CD8-positive, alpha-beta memory T cell (primary cell): ENCODE measurements around the gene ZNF853. TPM values are rescaled to one million over a fixed set of nuclear protein-coding genes. Genes with fewer than 3 reads are reported as not detected.

Source experiments
- CTCF ChIA-PET: fragments of 350-600 bp; sonication (Branson Sonifier 250); formaldehyde crosslinking; loops from one replicate; lab custom pipeline; 2021; ENCODE audit warnings: antibody characterized with exemption; lab: Charles Lee
- POLR2A ChIA-PET: fragments of 350-600 bp; sonication (Branson Sonifier 250); formaldehyde crosslinking; loops from one replicate; lab custom pipeline; 2021; ENCODE audit warnings: antibody characterized with exemption; lab: Charles Lee
- DNase-seq, 5 donors: peaks; one replicate each; pipeline versions ENCODE4 v3.0.0 to v3.0.0-alpha.2; 2020 to 2022; ENCODE audit warnings: mixed read lengths in 1 of 5
- H3K27ac ChIP-seq: one replicate; pipeline ENCODE4 v1.7.0; 2013; ENCODE audit warnings: low read depth, mild to moderate bottlenecking, low read length, moderate library complexity
- H3K27me3 ChIP-seq: 2 replicates; pipeline ENCODE4 v1.7.0; 2013; ENCODE audit warnings: low read length, mild to moderate bottlenecking; ENCODE audit not compliant: insufficient read depth, poor library complexity, severe bottlenecking
- H3K36me3 ChIP-seq: 2 replicates; pipeline ENCODE4 v1.7.0; 2013; ENCODE audit warnings: mild to moderate bottlenecking, low read length, moderate library complexity; ENCODE audit not compliant: insufficient read depth
- H3K4me1 ChIP-seq: 2 replicates; pipeline ENCODE4 v1.7.0; 2013; ENCODE audit warnings: mild to moderate bottlenecking, low read length, moderate library complexity; ENCODE audit not compliant: insufficient read depth
- H3K4me3 ChIP-seq: 2 replicates; pipeline ENCODE4 v1.7.0; 2013; ENCODE audit warnings: mild to moderate bottlenecking, low read length
- H3K9me3 ChIP-seq: 2 replicates; pipeline ENCODE4 v1.7.0; 2013; ENCODE audit warnings: mild to moderate bottlenecking, low read length
- H3K27ac Mint-ChIP-seq, 8 donors: one replicate each; pipeline ENCODE4 v1.8.0; 2020 to 2021; ENCODE audit warnings: mixed read lengths in 8 of 8, mild to moderate bottlenecking in 6 of 8, inconsistent platforms in 3 of 8, moderate library complexity in 3 of 8
- H3K27me3 Mint-ChIP-seq, 2 donors: one replicate each; pipeline ENCODE4 v1.8.0; 2020 to 2021; ENCODE audit warnings: mixed read lengths in 2 of 2, mild to moderate bottlenecking in 1 of 2, moderate library complexity in 1 of 2
- H3K36me3 Mint-ChIP-seq, 3 donors: one replicate each; pipeline ENCODE4 v1.8.0; 2020 to 2021; ENCODE audit warnings: mixed read lengths in 3 of 3, inconsistent platforms in 1 of 3, mild to moderate bottlenecking in 1 of 3
- H3K4me1 Mint-ChIP-seq, 3 donors: one replicate each; pipeline ENCODE4 v1.8.0; 2020 to 2021; ENCODE audit warnings: mixed read lengths in 3 of 3, inconsistent platforms in 1 of 3, mild to moderate bottlenecking in 1 of 3
- H3K4me3 Mint-ChIP-seq, 7 donors: one replicate each; pipeline ENCODE4 v1.8.0; 2020 to 2021; ENCODE audit warnings: mixed read lengths in 7 of 7, mild to moderate bottlenecking in 6 of 7, moderate library complexity in 4 of 7, inconsistent platforms in 2 of 7
- H3K9me3 Mint-ChIP-seq, 5 donors: one replicate each; pipeline ENCODE4 v1.8.0; 2020 to 2022; ENCODE audit warnings: mixed read lengths in 5 of 5, mild to moderate bottlenecking in 3 of 5, moderate library complexity in 2 of 5, inconsistent platforms in 1 of 5
- polyA plus RNA-seq: library from polyadenylated mRNA; unstranded; fragments of 300-500 nt; fragmentation: Illumina TruSeq; gene quantifications from one replicate; pipeline ENCODE4 v1.2.3, GENCODE V29; 2021
- total RNA-seq, 2 experiments: library from RNA; stranded (reverse); gene quantifications; one replicate each; pipeline ENCODE4 v1.2.3, GENCODE V29; 2021

ZNF853 gene
- 1 to 10 TPM; 3.5 to 4.5 TPM for total RNA-seq
- polyA plus RNA-seq: 11.2 TPM

DNA sequence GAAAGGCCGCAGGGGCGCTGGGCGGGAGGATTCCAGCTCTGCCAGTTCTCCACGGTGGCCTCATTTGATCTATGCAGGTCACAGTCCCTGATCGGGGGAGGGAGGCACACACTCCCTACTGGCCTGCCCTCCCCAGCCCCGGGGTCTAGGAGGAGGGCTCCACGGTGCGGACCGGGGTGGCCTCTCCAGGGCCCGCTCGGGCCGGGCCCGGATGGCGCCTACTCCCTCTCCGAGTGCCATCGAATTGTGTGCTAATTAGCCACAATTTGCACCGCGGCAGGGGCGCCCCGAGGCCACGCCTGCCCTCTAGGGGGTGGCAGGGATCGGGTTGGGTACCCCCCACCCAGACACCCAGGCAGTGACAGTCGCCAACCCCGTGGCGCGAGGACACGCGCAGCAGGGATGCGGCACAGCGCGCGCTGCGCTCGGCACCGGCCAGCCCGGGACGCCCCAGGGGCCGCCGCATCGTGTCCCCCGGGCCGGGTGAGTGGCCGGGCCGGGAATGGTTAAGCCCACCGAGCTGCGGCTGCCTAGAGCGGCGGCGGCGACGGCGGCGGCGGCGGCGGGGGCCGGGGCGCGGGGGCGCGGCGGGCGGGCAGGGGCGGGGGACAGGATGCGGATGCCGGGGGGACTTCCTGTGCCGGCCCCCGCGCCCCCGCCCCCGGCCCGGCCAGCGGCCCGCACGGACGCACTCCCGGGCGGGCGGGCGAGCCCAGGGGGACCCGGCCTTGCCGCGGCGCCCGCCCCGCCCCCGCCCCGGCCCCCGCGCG lies at the start of gene ZNF853:
ZNF853 (plus strand) TSS at position 658 of the 770 bp plus-strand sequence. CDS start 565 bp downstream, outside the sequence.
- Mint-ChIP-seq H3K27ac (peak within 1 kb of the TSS; percentile 42 to 96 (median 81)), H3K36me3 (peaks cover 0 to 14% (median 3%) of the 10 kb centered on the region in 3 donors), H3K4me3 (peak within 1 kb of the TSS; percentile 78 to 88 (median 84)), H3K4me1 (peaks cover 14 to 40% (median 20%) of the 10 kb centered on the region in 3 donors), H3K27me3 (peaks cover 0 to 4% of the 10 kb centered on the region in 2 donors), H3K9me3 (no peaks in the 10 kb centered on the region)
- no peaks in the 10 kb centered on the region for H3K27me3 ChIP-seq
- H3K9me3 ChIP-seq: no peaks in the 10 kb centered on the region
- peak in 2 of 5 donors; percentile 26 to 30 for DNase-seq
- H3K27ac ChIP-seq: no peak within 1 kb of the TSS
- POLR2A ChIA-PET: interaction anchor here (1.5 kb wide), 1 partner anchor 9 kb away, joined by 3 read pairs; no protein-coding TSS in a partner anchor
- CTCF ChIA-PET: no interaction called here
- peak within 1 kb of the TSS; percentile 55 for H3K4me3 ChIP-seq
- peaks cover 8% of the 10 kb centered on the region for H3K4me1 ChIP-seq
- H3K36me3 ChIP-seq: no peaks in the 10 kb centered on the region

GRCh38 chr7:6565655-6566054 lies 49.8 kb upstream of the ZNF853 start:
- no peaks in the 10 kb centered on the region for H3K9me3 Mint-ChIP-seq
- no peaks in the 10 kb centered on the region for H3K36me3 Mint-ChIP-seq
- CTCF ChIA-PET: no interaction called here
- Histone ChIP-seq H3K9me3 (no peaks in the 10 kb centered on the region), H3K4me3 (no peak overlapping the region), H3K27ac (no peak overlapping the region), H3K27me3 (no peaks in the 10 kb centered on the region), H3K4me1 (no peaks in the 10 kb centered on the region), H3K36me3 (no peaks in the 10 kb centered on the region)
- H3K4me3 Mint-ChIP-seq: no peak overlapping the region
- no peak for DNase-seq
- peaks cover 4 to 7% of the 10 kb centered on the region in 2 donors for H3K27me3 Mint-ChIP-seq
- no peak overlapping the region for H3K27ac Mint-ChIP-seq
- no peaks in the 10 kb centered on the region for H3K4me1 Mint-ChIP-seq
- POLR2A ChIA-PET: no interaction called here

DNA sequence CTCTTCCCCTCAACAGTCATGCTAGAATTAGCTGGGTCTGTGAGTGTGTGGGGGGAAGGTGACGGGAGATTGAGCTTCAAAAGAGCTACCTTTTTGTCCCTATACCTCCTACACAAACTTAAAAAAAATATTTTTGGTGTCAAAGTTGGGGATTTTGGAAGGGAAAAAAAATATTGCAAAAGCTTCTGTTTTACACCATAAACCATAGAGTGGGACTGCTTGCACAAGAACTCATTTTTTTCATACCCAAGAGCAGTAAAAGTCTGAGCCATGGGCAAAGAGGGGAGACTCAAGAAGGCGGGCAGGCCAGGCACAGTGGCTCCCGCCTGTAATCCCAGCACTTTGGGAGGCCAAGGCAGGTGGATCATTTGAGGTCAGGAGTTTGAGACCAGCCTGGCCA lies 47.5 kb upstream of the ZNF853 start:
- Mint-ChIP-seq H3K4me1 (no peaks in the 10 kb centered on the region), H3K4me3 (no peak overlapping the region), H3K36me3 (no peaks in the 10 kb centered on the region), H3K27me3 (peaks cover 4 to 12% of the 10 kb centered on the region in 2 donors), H3K9me3 (no peaks in the 10 kb centered on the region), H3K27ac (no peak overlapping the region)
- H3K36me3 ChIP-seq: no peaks in the 10 kb centered on the region
- H3K4me3 ChIP-seq: no peak overlapping the region
- ChIA-PET CTCF (interaction anchor here (0.7 kb wide), 1 partner anchor 1765 kb away, joined by 3 read pairs; no protein-coding TSS in a partner anchor), POLR2A (no interaction called here)
- no peak for DNase-seq
- no peak overlapping the region for H3K27ac ChIP-seq
- no peaks in the 10 kb centered on the region for H3K27me3 ChIP-seq
- no peaks in the 10 kb centered on the region for H3K9me3 ChIP-seq
- H3K4me1 ChIP-seq: no peaks in the 10 kb centered on the region

GRCh38 chr7:6571160-6571779 lies 44.1 kb upstream of the ZNF853 start:
- ChIA-PET POLR2A (interaction anchor here (0.6 kb wide), 1 partner anchor 671 kb away, joined by 3 read pairs; no protein-coding TSS in a partner anchor), CTCF (interaction anchor here (1.8 kb wide), 1 partner anchor 55 kb away, joined by 5 read pairs; no protein-coding TSS in a partner anchor)
- H3K9me3 Mint-ChIP-seq: no peaks in the 10 kb centered on the region
- no peaks in the 10 kb centered on the region for H3K36me3 Mint-ChIP-seq
- Histone ChIP-seq H3K4me3 (no peak overlapping the region), H3K36me3 (no peaks in the 10 kb centered on the region), H3K27me3 (no peaks in the 10 kb centered on the region), H3K9me3 (no peaks in the 10 kb centered on the region), H3K27ac (no peak overlapping the region), H3K4me1 (no peaks in the 10 kb centered on the region)
- no peak overlapping the region for H3K27ac Mint-ChIP-seq
- no peak for DNase-seq
- peaks cover 0 to 12% of the 10 kb centered on the region in 2 donors for H3K27me3 Mint-ChIP-seq
- H3K4me1 Mint-ChIP-seq: peaks cover 0 to 1% (median 0%) of the 10 kb centered on the region in 3 donors
- no peak overlapping the region for H3K4me3 Mint-ChIP-seq

DNA sequence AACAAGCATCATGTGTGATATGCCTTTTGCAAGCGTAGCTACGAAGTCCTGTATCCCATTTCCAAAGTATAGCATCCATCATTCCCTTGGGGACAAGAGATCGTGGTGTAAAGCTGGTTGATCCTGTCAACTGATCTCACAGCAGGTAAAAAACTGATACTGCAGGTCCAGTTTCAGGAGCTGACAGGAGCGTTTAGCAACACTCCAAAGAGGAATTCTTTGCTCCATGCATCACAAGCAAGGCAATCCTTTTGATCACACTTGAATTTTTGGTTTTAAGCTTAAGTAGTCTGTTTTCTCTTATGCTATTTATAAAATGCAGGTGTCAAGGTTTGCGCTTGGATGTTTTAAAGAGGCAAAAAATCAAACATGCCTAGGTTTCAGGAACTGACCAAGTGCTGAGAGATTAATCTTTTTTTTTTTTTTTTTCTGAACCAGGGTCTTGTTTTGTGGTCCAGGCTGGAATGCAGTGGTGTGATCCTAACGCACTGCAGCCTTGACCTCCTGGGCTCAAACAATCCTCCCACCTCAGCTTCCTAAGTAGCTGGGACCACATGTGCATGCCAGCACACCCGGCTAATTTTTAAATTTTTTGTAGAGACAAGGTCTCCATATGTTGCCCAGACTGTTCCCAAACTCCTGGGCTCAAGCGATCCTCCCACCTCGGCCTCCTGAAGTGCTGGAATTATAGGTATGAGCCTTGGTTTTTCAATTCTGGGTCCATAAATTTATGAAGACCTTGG lies 40.0 kb upstream of the ZNF853 start:
- Mint-ChIP-seq H3K27me3 (peaks cover 0 to 6% of the 10 kb centered on the region in 2 donors), H3K4me3 (peak overlapping the region; percentile 28 to 75 (median 49)), H3K27ac (peak overlapping the region in 6 of 8 donors; percentile 23 to 81 (median 58)), H3K4me1 (peaks cover 5 to 23% (median 6%) of the 10 kb centered on the region in 3 donors), H3K36me3 (peaks cover 2 to 12% (median 3%) of the 10 kb centered on the region in 3 donors), H3K9me3 (no peaks in the 10 kb centered on the region)
- Histone ChIP-seq H3K27me3 (no peaks in the 10 kb centered on the region), H3K9me3 (no peaks in the 10 kb centered on the region), H3K4me3 (no peak overlapping the region), H3K4me1 (peaks cover 10% of the 10 kb centered on the region), H3K36me3 (no peaks in the 10 kb centered on the region), H3K27ac (no peak overlapping the region)
- no peak for DNase-seq
- POLR2A ChIA-PET: no interaction called here
- CTCF ChIA-PET: interaction anchor here (0.9 to 2.0 kb wide), 6 partner anchors 15 to 128 kb away, joined by 3 to 7 read pairs (median 4); partner anchors contain the start of genes DAGLB and INTS15

GRCh38 chr7:6576024-6576866 lies 39.2 kb upstream of the ZNF853 start:
- H3K4me1 Mint-ChIP-seq: peaks cover 5 to 28% (median 6%) of the 10 kb centered on the region in 3 donors
- H3K9me3 ChIP-seq: no peaks in the 10 kb centered on the region
- peak overlapping the region; percentile 38 to 75 (median 57) for H3K4me3 Mint-ChIP-seq
- DNase-seq: no peak
- H3K9me3 Mint-ChIP-seq: no peaks in the 10 kb centered on the region
- H3K4me1 ChIP-seq: peaks cover 10% of the 10 kb centered on the region
- no peaks in the 10 kb centered on the region for H3K27me3 ChIP-seq
- POLR2A ChIA-PET: interaction anchor here (1.0 to 2.2 kb wide), 2 partner anchors 14 to 71 kb away, joined by 3 to 13 read pairs; partner anchors contain the start of gene INTS15
- CTCF ChIA-PET: interaction anchor here (0.9 to 2.0 kb wide), 5 partner anchors 14 to 128 kb away, joined by 3 to 7 read pairs (median 4); partner anchors contain the start of genes DAGLB and INTS15
- no peaks in the 10 kb centered on the region for H3K36me3 ChIP-seq
- peaks cover 3 to 20% (median 5%) of the 10 kb centered on the region in 3 donors for H3K36me3 Mint-ChIP-seq
- peak overlapping the region; percentile 56 to 97 (median 70) for H3K27ac Mint-ChIP-seq
- no peak overlapping the region for H3K27ac ChIP-seq
- peaks cover 0 to 4% of the 10 kb centered on the region in 2 donors for H3K27me3 Mint-ChIP-seq
- no peak overlapping the region for H3K4me3 ChIP-seq
